ENCODE data around the gene SPTLC3.

Gene SPTLC3

DNA sequence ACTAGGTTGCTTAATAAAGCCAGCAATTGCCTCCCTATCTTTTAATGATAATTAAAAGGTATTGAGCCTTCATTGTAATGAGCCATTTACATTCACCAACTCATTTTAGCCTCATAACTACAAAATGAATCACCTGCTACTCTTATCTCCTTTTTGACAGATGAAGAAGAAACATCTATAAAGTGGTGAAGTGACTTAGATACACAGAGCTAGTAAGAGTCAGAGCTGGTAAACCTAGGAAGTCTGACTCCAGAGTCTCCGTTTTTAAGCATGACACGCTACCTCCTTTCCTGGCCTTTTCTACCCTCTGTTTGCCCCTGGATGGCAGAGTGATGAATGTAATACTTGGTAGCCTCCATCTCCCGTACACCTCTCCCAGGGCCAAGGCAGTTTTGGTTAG, 93.5 kb downstream of the SPTLC3 start:
- no peak for DNase-seq (ENCODE audit: insufficient read length, low spot score)
- TF ChIP-seq CTCF (IDR thresholded peaks at IDR 0.05; ENCODE audit: insufficient read depth, missing control alignments), result no peak
- no peak for FAIRE-seq

- FAIRE-seq (no peak), DNase-seq (ENCODE audit: insufficient read length, low spot score) (no peak)
- TF ChIP-seq CTCF (IDR thresholded peaks at IDR 0.05; ENCODE audit: insufficient read depth, missing control alignments), result no peak
Measured at GRCh38 chr20:13102694-13103093, 93.9 kb downstream of the SPTLC3 start.

DNA sequence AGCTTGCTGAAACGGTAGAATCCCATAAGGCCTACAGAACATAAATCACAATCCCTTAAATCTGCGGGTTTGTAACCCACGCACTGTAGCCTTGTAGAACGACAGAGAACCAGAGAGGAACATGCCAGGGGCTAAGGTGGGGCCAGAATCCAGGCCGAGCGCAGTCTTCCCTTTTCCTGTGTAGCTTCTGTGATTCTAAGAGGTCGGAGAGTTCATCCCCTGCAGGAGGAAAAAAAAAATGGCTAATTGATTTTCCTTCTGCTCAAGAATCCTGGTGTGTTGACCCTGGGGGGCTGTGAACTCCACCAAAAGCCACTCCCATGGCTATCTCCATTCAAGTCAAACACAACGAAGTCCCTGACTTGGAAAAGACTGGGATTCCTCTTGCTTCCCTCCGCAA, 96.3 kb downstream of the SPTLC3 start:
- TF ChIP-seq CTCF (IDR thresholded peaks at IDR 0.05; ENCODE audit: insufficient read depth, missing control alignments), result no peak
- no peak for DNase-seq (ENCODE audit: insufficient read length, low spot score)
- no peak for FAIRE-seq

- peak; percentile 69 for TF ChIP-seq CTCF (IDR thresholded peaks at IDR 0.05; ENCODE audit: insufficient read depth, missing control alignments)
- FAIRE-seq (no peak), DNase-seq (ENCODE audit: insufficient read length, low spot score) (no peak)
Measured at GRCh38 chr20:13105864-13106457, 97.2 kb downstream of the SPTLC3 start.

GRCh38 chr20:13109658-13110057, 100.9 kb downstream of the SPTLC3 start:
- DNase-seq (ENCODE audit: insufficient read length, low spot score), result no peak
- no peak for FAIRE-seq

GRCh38 chr20:13110796-13111195, 102.0 kb downstream of the SPTLC3 start:
- FAIRE-seq, result no peak
- TF ChIP-seq CTCF (IDR thresholded peaks at IDR 0.05; ENCODE audit: insufficient read depth, missing control alignments), result no peak
- DNase-seq (ENCODE audit: insufficient read length, low spot score), result no peak

More at GRCh38 chr20:13109658-13110057, 100.9 kb downstream of the SPTLC3 start:
- TF ChIP-seq CTCF (IDR thresholded peaks at IDR 0.05; ENCODE audit: insufficient read depth, missing control alignments), result no peak

GRCh38 chr20:13111249-13111911, 102.6 kb downstream of the SPTLC3 start:
- TF ChIP-seq CTCF (IDR thresholded peaks at IDR 0.05; ENCODE audit: insufficient read depth, missing control alignments), result no peak
- DNase-seq (ENCODE audit: insufficient read length, low spot score) (no peak), FAIRE-seq (no peak)
